A549 (cell line): ENCODE data around the gene ARHGDIA. TPM values are rescaled to one million over a fixed set of nuclear protein-coding genes. Genes with fewer than 3 reads are reported as not detected.

Experiments
- ATAC-seq, 2 experiments: fragments of 200-7000 bp in 1 of 2; fragments of >200 bp in 1 of 2; cut with Nextera tagmentation in 1 of 2; cut with Tn5 transposase in 1 of 2; 3 replicates each; pipeline versions ENCODE4 v1.8.0 to v1.9.1; 2018 to 2020; ENCODE audit warnings: mild to moderate bottlenecking in 1 of 2, moderate library complexity in 1 of 2
- CTCF ChIA-PET: fragments of 300-600 bp; sonication (Branson Sonifier 250); formaldehyde crosslinking; extraction: SDS; loops from one replicate; lab custom pipeline; 2021; ENCODE audit warnings: antibody characterized with exemption, inconsistent platforms; lab: Yijun Ruan, JAX
- POLR2A ChIA-PET: fragments of 350-600 bp; formaldehyde crosslinking; extraction: SDS; loops from one replicate; lab custom pipeline; 2021; ENCODE audit warnings: antibody characterized with exemption, inconsistent platforms; lab: Yijun Ruan, JAX
- DNase-seq, 2 experiments: peaks; one replicate each; pipeline versions ENCODE4 v3.0.0 to v3.0.0-alpha.2; 2011 to 2016; ENCODE audit warnings: low read depth in 1 of 2, low spot score in 1 of 2
- FAIRE-seq: peaks from 2 replicates; lab custom pipeline; 2011; peaks lifted over from hg19 to GRCh38; lab: Jason Lieb, UNC
- H3K27ac ChIP-seq, 2 experiments: fragments of >200 bp; sonication (Bioruptor Twin); formaldehyde crosslinking; 3 replicates each; pipeline ENCODE4 v1.5.1; 2016 to 2017
- H3K4me1 ChIP-seq: fragments of >200 bp; sonication (Bioruptor Twin); formaldehyde crosslinking; 3 replicates; pipeline ENCODE4 v1.6.1; 2016
- H3K4me2 ChIP-seq: fragments of >200 bp; sonication (Bioruptor Twin); formaldehyde crosslinking; 3 replicates; pipeline ENCODE4 v1.6.1; 2016
- H3K4me3 ChIP-seq: fragments of >200 bp; sonication (Bioruptor Twin); formaldehyde crosslinking; 3 replicates; pipeline ENCODE4 v1.5.1; 2016
- H3K9me3 ChIP-seq: fragments of >200 bp; sonication (Bioruptor Twin); formaldehyde crosslinking; 3 replicates; pipeline ENCODE4 v1.6.1; 2016
- CBX8 ChIP-seq: fragments of 200-600 bp; sonication (generic); IDR thresholded peaks from 2 replicates; pipeline ENCODE4 v1.6.1; 2016
- CEBPB ChIP-seq, 2 experiments: fragments of >200 bp in 1 of 2; sonication (Bioruptor Twin) in 1 of 2; formaldehyde crosslinking in 1 of 2; IDR thresholded peaks; 2 replicates each; pipeline ENCODE4 v1.6.1; 2012 to 2016
- CHD2 ChIP-seq: fragments of 150-350 bp; IDR thresholded peaks from 2 replicates; pipeline ENCODE4 v1.6.1; 2014; ENCODE audit warnings: low read length; ENCODE audit not compliant: partially characterized antibody
- EHF ChIP-seq: fragments of 250-450 bp; sonication (Bioruptor Pico); IDR thresholded peaks from 2 replicates; pipeline ENCODE4 v1.5.0; 2020; ENCODE audit warnings: mild to moderate bottlenecking
- ELK1 ChIP-seq: fragments of 150-350 bp; IDR thresholded peaks from 2 replicates; pipeline ENCODE4 v1.6.1; 2014; ENCODE audit warnings: low read depth, mild to moderate bottlenecking, low read length
- EP300 ChIP-seq, 2 experiments: fragments of >200 bp; sonication (Bioruptor Twin); formaldehyde crosslinking; IDR thresholded peaks; 2 replicates in 1 of 2; 3 replicates in 1 of 2; pipeline ENCODE4 v1.6.1; 2016 to 2017
- FOSB ChIP-seq: fragments of 250-450 bp; sonication (Bioruptor Pico); IDR thresholded peaks from 2 replicates; pipeline ENCODE4 v1.5.0; 2020; ENCODE audit warnings: mild to moderate bottlenecking, moderate library complexity
- FOSL2 ChIP-seq, 2 experiments: fragments of 450-650 bp in 1 of 2; fragments of >200 bp in 1 of 2; sonication (Bioruptor Twin) in 1 of 2; formaldehyde crosslinking; IDR thresholded peaks; 2 replicates each; pipeline versions ENCODE4 v1.5.0 to v1.6.1; 2016 to 2020; ENCODE audit warnings: mild to moderate bottlenecking in 1 of 2, moderate library complexity in 1 of 2
- FOXS1 ChIP-seq: fragments of 250-450 bp; sonication (Bioruptor Pico); IDR thresholded peaks from 2 replicates; pipeline ENCODE4 v1.5.0; 2020; ENCODE audit warnings: mild to moderate bottlenecking, moderate library complexity
- GATA3 ChIP-seq: IDR thresholded peaks from 2 replicates; pipeline ENCODE4 v1.6.1; 2012; ENCODE audit warnings: borderline replicate concordance
- HDAC2 ChIP-seq: fragments of 200-600 bp; sonication (generic); IDR thresholded peaks from 2 replicates; pipeline ENCODE4 v1.6.1; 2016
- HEYL ChIP-seq: fragments of 250-450 bp; sonication (Bioruptor Pico); IDR thresholded peaks from 2 replicates; pipeline ENCODE4 v1.8.0; 2021; ENCODE audit warnings: mild to moderate bottlenecking, moderate library complexity
- HOXA7 ChIP-seq: fragments of 250-450 bp; sonication (Bioruptor Pico); IDR thresholded peaks from 2 replicates; pipeline ENCODE4 v1.5.0; 2020; ENCODE audit warnings: mild to moderate bottlenecking, moderate library complexity
- HOXB13 ChIP-seq: fragments of 250-450 bp; sonication (Bioruptor Pico); IDR thresholded peaks from 2 replicates; pipeline ENCODE4 v1.5.0; 2020; ENCODE audit warnings: low read depth, mild to moderate bottlenecking, moderate library complexity
- JUNB ChIP-seq: fragments of >200 bp; sonication (Bioruptor Twin); formaldehyde crosslinking; IDR thresholded peaks from 2 replicates; pipeline ENCODE4 v1.6.1; 2016
- MAX ChIP-seq: IDR thresholded peaks from 2 replicates; pipeline ENCODE4 v1.6.1; 2012
- NFE2L2 ChIP-seq: fragments of 150-350 bp; conservative IDR thresholded peaks from 2 replicates; pipeline ENCODE4 v1.6.1; 2014; ENCODE audit warnings: low read length
- NPAS2 ChIP-seq: fragments of 250-450 bp; sonication (Bioruptor Pico); IDR thresholded peaks from 2 replicates; pipeline ENCODE4 v1.8.0; 2022; ENCODE audit warnings: mild to moderate bottlenecking, moderate library complexity, borderline replicate concordance
- NR3C1 ChIP-seq: fragments of >200 bp; sonication (Bioruptor Twin); formaldehyde crosslinking; IDR thresholded peaks from 3 replicates; pipeline ENCODE4 v1.6.1; 2017
- PHF8 ChIP-seq: fragments of 200-600 bp; sonication (generic); IDR thresholded peaks from 2 replicates; pipeline ENCODE4 v1.6.1; 2016; ENCODE audit warnings: low read depth, mild to moderate bottlenecking, antibody characterized with exemption, moderate library complexity, borderline replicate concordance
- POLR2A ChIP-seq: IDR thresholded peaks from 2 replicates; pipeline ENCODE4 v1.6.1; 2012; ENCODE audit warnings: mild to moderate bottlenecking, low read length
- POLR2AphosphoS2 ChIP-seq: conservative IDR thresholded peaks from 2 replicates; pipeline ENCODE4 v1.6.1; 2012; ENCODE audit warnings: low read length, improper control_type of control experiment, inconsistent platforms
- RAD21 ChIP-seq, 2 experiments: fragments of >200 bp in 1 of 2; sonication (Bioruptor Twin) in 1 of 2; formaldehyde crosslinking in 1 of 2; IDR thresholded peaks in 1 of 2; conservative IDR thresholded peaks in 1 of 2; 2 replicates in 1 of 2; 3 replicates in 1 of 2; pipeline ENCODE4 v1.6.1; 2012 to 2018; ENCODE audit warnings: inconsistent platforms in 1 of 2
- RARB ChIP-seq: fragments of 250-450 bp; sonication (Bioruptor Pico); IDR thresholded peaks from 2 replicates; pipeline ENCODE4 v1.8.0; 2021; ENCODE audit warnings: mild to moderate bottlenecking, moderate library complexity
- RCOR1 ChIP-seq: fragments of 150-350 bp; IDR thresholded peaks from 2 replicates; pipeline ENCODE4 v1.6.1; 2014; ENCODE audit warnings: antibody characterized with exemption, low read length, low read depth
- RFX5 ChIP-seq: fragments of 450-650 bp; IDR thresholded peaks from 2 replicates; pipeline ENCODE4 v1.7.1; 2014; ENCODE audit warnings: antibody characterized with exemption, mild to moderate bottlenecking, moderate library complexity
- RNF2 ChIP-seq: fragments of 200-600 bp; sonication (generic); IDR thresholded peaks from 2 replicates; pipeline ENCODE4 v1.6.1; 2016; ENCODE audit warnings: low read depth, mild to moderate bottlenecking, antibody characterized with exemption, moderate library complexity, borderline replicate concordance
- SREBF2 ChIP-seq: fragments of 450-650 bp; IDR thresholded peaks from 2 replicates; pipeline ENCODE4 v1.6.1; 2014; ENCODE audit warnings: mild to moderate bottlenecking, moderate library complexity
- TFCP2L1 ChIP-seq: fragments of 250-450 bp; sonication (Bioruptor Pico); IDR thresholded peaks from 2 replicates; pipeline ENCODE4 v1.5.0; 2021; ENCODE audit warnings: mild to moderate bottlenecking
- TP53 ChIP-seq: fragments of 250-450 bp; sonication (Bioruptor Pico); IDR thresholded peaks from 2 replicates; pipeline ENCODE4 v1.5.0; 2021; ENCODE audit warnings: mild to moderate bottlenecking, moderate library complexity
- ZFP36 ChIP-seq: fragments of 450-650 bp; IDR thresholded peaks from 2 replicates; pipeline ENCODE4 v1.6.1; 2014; ENCODE audit warnings: borderline replicate concordance; ENCODE audit not compliant: partially characterized antibody
- ZNF302 ChIP-seq: fragments of 250-450 bp; sonication (Bioruptor Pico); IDR thresholded peaks from 2 replicates; pipeline ENCODE4 v1.9.0; 2021; ENCODE audit warnings: inconsistent platforms, mild to moderate bottlenecking, moderate library complexity
- WGBS: methylation state at CpG from one replicate; pipeline ENCODE4 v1.1.6; 2017; ENCODE audit errors: missing lambda C conversion rate; 5-methylcytosine and 5-hydroxymethylcytosine counted together
- polyA plus RNA-seq, 4 experiments: library from polyadenylated mRNA; depleted of rRNA in 3 of 4; stranded (reverse); fragments of >200 nt; fragmentation: RNase III in 1 of 4; extraction: RNeasy Plus Mini Kit Qiagen cat#74134 plus additional on column Dnase treatment in 1 of 4; gene quantifications; 2 replicates in 3 of 4; 3 replicates in 1 of 4; pipeline ENCODE4 v1.2.3, GENCODE V29; 2011 to 2017
- TF ChIP-seq, protein P1 (sequence below): fragments of >200 bp; sonication (Bioruptor Twin); formaldehyde crosslinking; IDR thresholded peaks from 2 replicates; pipeline ENCODE4 v1.6.1; 2016

The ARHGDIA gene
- polyA plus RNA-seq, 2 of the 4 experiments (the other 2 are of a cell fraction), result 64.0 to 503 TPM

- ChIA-PET CTCF (interaction anchor here (0.6 to 11.2 kb wide), 2 partner anchors 17 to 135 kb away, joined by 3 to 126 read pairs; partner anchors contain the start of gene ARHGDIA), POLR2A (interaction anchor here (1.4 kb wide), 1 partner anchor 9 kb away, joined by 3 read pairs; no protein-coding TSS in a partner anchor)
- WGBS, result 93% methylated on average over 44 of the region's 44 CpGs
- FAIRE-seq (no peak), DNase-seq (no peak), ATAC-seq (no peak)
- Histone ChIP-seq H3K4me3 (no peak overlapping the region), H3K27ac (no peak overlapping the region), H3K4me2 (no peak overlapping the region), H3K9me3 (no peaks in the 10 kb centered on the region), H3K4me1 (peaks cover 27% of the 10 kb centered on the region)
- TF ChIP-seq ZFP36 (no peak), POLR2A (no peak), CBX8 (no peak), TFCP2L1 (no peak), NFE2L2 (no peak), RCOR1 (no peak), RAD21 (conservative IDR thresholded peaks at IDR 0.05 in 1 of 2, IDR thresholded peaks at IDR 0.05 in 1 of 2) (no peak), RNF2 (no peak), ELK1 (no peak), SREBF2 (no peak), RARB (CRISPR knock-in tag) (no peak), EHF (CRISPR knock-in tag) (no peak), CEBPB (IDR thresholded peaks at IDR 0.05) (no peak), GATA3 (no peak), FOXS1 (CRISPR knock-in tag) (no peak), NPAS2 (no peak), CHD2 (no peak), HOXA7 (CRISPR knock-in tag) (no peak)
Observed at GRCh38 chr17:81888105-81888987, 17.2 kb upstream of the ARHGDIA start.

DNA sequence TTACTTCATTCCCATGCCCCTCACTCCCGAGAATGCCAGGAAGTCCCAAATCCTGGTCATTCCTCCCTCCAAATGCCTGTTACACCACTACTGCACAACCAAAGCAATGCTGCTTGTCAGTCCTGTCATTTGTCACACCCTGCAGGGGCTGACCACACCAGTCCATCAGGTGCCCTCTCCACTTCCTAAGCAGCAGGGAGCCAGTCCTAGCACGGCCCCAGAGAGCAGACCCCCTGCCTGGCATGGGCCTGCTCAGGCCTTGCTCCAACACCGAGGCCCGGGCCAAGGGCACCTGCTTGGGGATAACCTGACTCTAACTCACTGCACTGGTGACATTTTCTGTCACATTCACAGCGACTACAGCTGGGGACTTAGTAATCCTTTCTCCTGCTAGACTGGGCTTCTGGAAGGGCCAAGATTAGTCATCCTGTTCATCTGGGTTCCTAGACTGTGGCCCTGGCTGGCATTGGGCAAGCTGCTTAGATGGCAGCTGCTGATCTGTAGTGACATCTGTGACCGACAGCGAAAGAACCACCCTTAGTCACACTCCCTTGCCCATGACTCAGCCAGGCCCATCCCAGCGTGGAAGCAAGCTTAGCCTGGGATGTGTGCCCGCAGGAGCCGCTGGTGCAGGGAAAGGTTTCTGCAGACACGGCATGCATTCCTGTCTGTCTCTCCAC lies 14.9 kb upstream of the ARHGDIA start:
- H3K4me2 ChIP-seq, result no peak overlapping the region
- ChIA-PET POLR2A (interaction anchor here (1.4 kb wide), 1 partner anchor 9 kb away, joined by 5 read pairs; no protein-coding TSS in a partner anchor), CTCF (interaction anchor here (0.8 to 11.2 kb wide), 5 partner anchors 9 to 144 kb away, joined by 3 to 126 read pairs (median 5); partner anchors contain the start of gene ARHGDIA)
- peak overlapping the region in 1 of 2 experiments; percentile 34; a peak in 1 of 6 replicates for H3K27ac ChIP-seq
- H3K4me1 ChIP-seq, result peaks cover 20% of the 10 kb centered on the region
- ATAC-seq (peak; percentile 6 to 28; a peak in 3 of 6 replicates), DNase-seq (no peak), FAIRE-seq (no peak)
- 71% methylated on average over 10 of the region's 11 CpGs for WGBS
- TF ChIP-seq PHF8, result no peak
- TF ChIP-seq TP53 (CRISPR knock-in tag), result 0 out of 2 replicates have a peak, but pooled peaks have one; percentile 2
- no peak for TF ChIP-seq FOSL2 (IDR thresholded peaks at IDR 0.05)
- TF ChIP-seq FOSL2 (CRISPR knock-in tag; IDR thresholded peaks at IDR 0.05), result 0 out of 2 replicates have a peak, but pooled peaks have one; percentile 10
- no peaks in the 10 kb centered on the region for H3K9me3 ChIP-seq
- no peak overlapping the region for H3K4me3 ChIP-seq

GRCh38 chr17:81885454-81885853 lies 14.3 kb upstream of the ARHGDIA start:
- 90% methylated on average over 10 of the region's 10 CpGs for WGBS
- no peak overlapping the region for H3K4me2 ChIP-seq
- POLR2A ChIA-PET, result interaction anchor here (0.7 kb wide), 1 partner anchor 11 kb away, joined by 3 read pairs; no protein-coding TSS in a partner anchor
- CTCF ChIA-PET, result interaction anchor here (1.0 to 11.2 kb wide), 4 partner anchors 8 to 31 kb away, joined by 3 to 126 read pairs (median 6); partner anchors contain the start of gene ARHGDIA
- H3K9me3 ChIP-seq, result no peaks in the 10 kb centered on the region
- no peak overlapping the region for H3K27ac ChIP-seq
- H3K4me1 ChIP-seq, result peaks cover 20% of the 10 kb centered on the region
- no peak for FAIRE-seq
- DNase-seq, result no peak
- H3K4me3 ChIP-seq, result no peak overlapping the region
- peak in 1 of 2 experiments; percentile 6; a peak in 3 of 6 replicates for ATAC-seq
- TF ChIP-seq ZNF302 (CRISPR knock-in tag) (no peak), NR3C1 (no peak), HOXA7 (CRISPR knock-in tag) (no peak), MAX (no peak), HOXB13 (CRISPR knock-in tag) (no peak), RFX5 (no peak), CEBPB (IDR thresholded peaks at IDR 0.05) (no peak), HDAC2 (no peak), RARB (CRISPR knock-in tag) (no peak), HEYL (CRISPR knock-in tag) (no peak), JUNB (no peak), EP300 (IDR thresholded peaks at IDR 0.05) (no peak), TFCP2L1 (no peak), POLR2AphosphoS2 (no peak), FOSB (CRISPR knock-in tag) (no peak)
- TF ChIP-seq, protein P1, sequence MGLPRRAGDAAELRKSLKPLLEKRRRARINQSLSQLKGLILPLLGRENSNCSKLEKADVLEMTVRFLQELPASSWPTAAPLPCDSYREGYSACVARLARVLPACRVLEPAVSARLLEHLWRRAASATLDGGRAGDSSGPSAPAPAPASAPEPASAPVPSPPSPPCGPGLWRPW, result no peak
